Thoracic aorta (tissue), 2 donors: ENCODE results near the gene SH3TC2. TPM values are rescaled to one million over a fixed set of nuclear protein-coding genes. Genes with fewer than 3 reads are reported as not detected.

ENCODE experiments used
- ATAC-seq: fragments of 150-250 bp; one replicate; pipeline ENCODE4 v1.8.0; 2017; ENCODE audit warnings: low read depth; ENCODE audit not compliant: insufficient number of reproducible peaks, low FRiP score
- DNase-seq: peaks from one replicate; pipeline ENCODE4 v3.0.0-alpha.2; 2020; ENCODE audit warnings: low spot score
- H3K27ac ChIP-seq, 2 donors: fragments of 200-600 bp; sonication (generic); 1 replicate in 1 of 2; 2 replicates in 1 of 2; pipeline ENCODE4 v1.5.1; 2016; ENCODE audit warnings: mild to moderate bottlenecking in 2 of 2, moderate library complexity in 2 of 2
- H3K27me3 ChIP-seq: fragments of 200-600 bp; sonication (generic); replicated peaks from 2 replicates; pipeline ENCODE4 v1.6.0; 2016; ENCODE audit warnings: mild to moderate bottlenecking; ENCODE audit not compliant: insufficient read depth
- H3K36me3 ChIP-seq: fragments of 200-600 bp; sonication (generic); one replicate; pipeline ENCODE4 v1.5.1; 2016
- H3K4me1 ChIP-seq, 2 donors: fragments of 200-600 bp; sonication (generic); 1 replicate in 1 of 2; 2 replicates in 1 of 2; pipeline versions ENCODE4 v1.5.1 to v1.6.0; 2016; ENCODE audit warnings: low read depth in 2 of 2, mild to moderate bottlenecking in 1 of 2; ENCODE audit not compliant: control insufficient read depth in 1 of 2
- H3K4me3 ChIP-seq: fragments of 200-600 bp; sonication (generic); 2 replicates; pipeline ENCODE4 v1.5.1; 2016; ENCODE audit warnings: mild to moderate bottlenecking
- H3K9me3 ChIP-seq: fragments of 200-600 bp; sonication (generic); 2 replicates; pipeline ENCODE4 v1.5.1; 2016
- total RNA-seq, 2 donors: library from RNA; depleted of rRNA; stranded (reverse); fragments of >200 nt; gene quantifications; one replicate each; pipeline versions ENCODE4 v1.1.0 to v1.2.3, GENCODE V29; 2016
- TF ChIP-seq, protein P1 (sequence below): fragments of 200-600 bp; sonication (generic); IDR thresholded peaks from one replicate; pipeline ENCODE4 v1.5.1; 2019; ENCODE audit warnings: antibody characterized with exemption

The SH3TC2 gene
- total RNA-seq, 2 donors from 2014 or later: 1.1 to 1.9 TPM

DNA sequence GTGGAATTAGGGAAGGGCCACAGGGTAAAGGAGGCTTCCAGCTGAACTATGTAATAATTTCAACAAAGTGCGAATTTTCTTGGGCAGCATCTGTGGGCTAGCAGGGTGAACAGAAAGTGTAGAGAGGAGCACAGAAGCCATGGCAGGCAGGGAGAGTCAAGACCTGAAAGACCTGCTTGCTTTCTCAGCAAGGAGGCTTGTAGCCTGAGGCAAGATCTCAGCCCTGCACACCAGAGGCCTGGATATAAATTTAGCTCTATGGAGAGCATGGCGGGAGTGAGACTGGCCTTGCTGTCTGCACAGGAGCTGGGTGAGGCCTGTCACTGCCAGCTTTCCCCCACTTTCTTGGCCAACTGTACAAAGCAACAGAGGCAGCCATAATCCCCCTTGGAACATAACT, 32.1 kb upstream of the SH3TC2 start:
- Histone ChIP-seq H3K9me3 (peaks cover 12% of the 10 kb centered on the region), H3K36me3 (no peaks in the 10 kb centered on the region), H3K4me1 (no peaks in the 10 kb centered on the region), H3K27ac (no peak overlapping the region), H3K27me3 (no peaks in the 10 kb centered on the region), H3K4me3 (no peak overlapping the region)
- ATAC-seq: no peak
- no peak for DNase-seq
- TF ChIP-seq, protein P1, sequence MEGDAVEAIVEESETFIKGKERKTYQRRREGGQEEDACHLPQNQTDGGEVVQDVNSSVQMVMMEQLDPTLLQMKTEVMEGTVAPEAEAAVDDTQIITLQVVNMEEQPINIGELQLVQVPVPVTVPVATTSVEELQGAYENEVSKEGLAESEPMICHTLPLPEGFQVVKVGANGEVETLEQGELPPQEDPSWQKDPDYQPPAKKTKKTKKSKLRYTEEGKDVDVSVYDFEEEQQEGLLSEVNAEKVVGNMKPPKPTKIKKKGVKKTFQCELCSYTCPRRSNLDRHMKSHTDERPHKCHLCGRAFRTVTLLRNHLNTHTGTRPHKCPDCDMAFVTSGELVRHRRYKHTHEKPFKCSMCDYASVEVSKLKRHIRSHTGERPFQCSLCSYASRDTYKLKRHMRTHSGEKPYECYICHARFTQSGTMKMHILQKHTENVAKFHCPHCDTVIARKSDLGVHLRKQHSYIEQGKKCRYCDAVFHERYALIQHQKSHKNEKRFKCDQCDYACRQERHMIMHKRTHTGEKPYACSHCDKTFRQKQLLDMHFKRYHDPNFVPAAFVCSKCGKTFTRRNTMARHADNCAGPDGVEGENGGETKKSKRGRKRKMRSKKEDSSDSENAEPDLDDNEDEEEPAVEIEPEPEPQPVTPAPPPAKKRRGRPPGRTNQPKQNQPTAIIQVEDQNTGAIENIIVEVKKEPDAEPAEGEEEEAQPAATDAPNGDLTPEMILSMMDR: no peak

DNA sequence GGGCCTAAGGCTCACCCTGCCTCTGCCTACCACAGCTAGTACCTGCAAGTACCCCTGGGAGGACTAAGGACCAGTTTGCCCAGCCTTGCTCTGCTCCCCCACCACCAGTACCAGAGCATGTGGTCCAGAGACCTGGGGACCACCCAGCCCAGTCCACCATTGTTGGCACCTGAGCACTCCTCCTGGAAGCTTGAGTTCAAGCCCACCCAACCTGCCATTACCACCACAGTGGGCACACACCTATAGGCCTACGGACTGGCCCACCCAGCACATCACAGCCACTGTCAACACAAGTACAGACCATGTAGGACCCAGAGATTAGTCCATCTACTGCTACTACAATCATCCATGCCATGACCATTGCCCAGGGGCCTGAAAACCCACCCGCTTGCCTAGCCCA, 30.8 kb upstream of the SH3TC2 start:
- Histone ChIP-seq H3K9me3 (peaks cover 10% of the 10 kb centered on the region), H3K27ac (no peak overlapping the region), H3K27me3 (no peaks in the 10 kb centered on the region), H3K4me3 (no peak overlapping the region), H3K4me1 (no peaks in the 10 kb centered on the region), H3K36me3 (no peaks in the 10 kb centered on the region)
- ATAC-seq: no peak
- DNase-seq: no peak
- TF ChIP-seq, protein P1: no peak

DNA sequence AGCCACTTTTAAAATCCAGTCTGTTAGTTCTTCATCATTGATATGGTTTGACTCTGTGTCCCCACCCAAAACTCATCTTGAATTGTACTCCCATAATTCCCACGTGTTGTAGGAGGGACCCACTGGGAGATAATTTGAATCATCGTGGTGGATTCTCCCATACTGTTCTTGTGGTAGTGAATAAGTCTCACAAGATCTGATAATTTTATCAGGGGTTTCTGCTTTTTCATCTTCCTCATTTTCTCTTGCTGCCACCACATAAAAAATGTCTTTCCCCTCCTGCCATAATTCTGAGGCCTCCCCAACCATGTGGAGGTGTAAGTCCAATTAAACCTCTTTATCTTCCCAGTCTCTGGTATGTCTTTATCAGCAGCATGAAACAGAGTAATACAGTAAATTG, 26.9 kb upstream of the SH3TC2 start:
- Histone ChIP-seq H3K9me3 (no peaks in the 10 kb centered on the region), H3K4me1 (no peaks in the 10 kb centered on the region), H3K27me3 (no peaks in the 10 kb centered on the region), H3K36me3 (no peaks in the 10 kb centered on the region), H3K4me3 (no peak overlapping the region), H3K27ac (no peak overlapping the region)
- DNase-seq: no peak
- no peak for ATAC-seq
- TF ChIP-seq, protein P1: no peak

DNA sequence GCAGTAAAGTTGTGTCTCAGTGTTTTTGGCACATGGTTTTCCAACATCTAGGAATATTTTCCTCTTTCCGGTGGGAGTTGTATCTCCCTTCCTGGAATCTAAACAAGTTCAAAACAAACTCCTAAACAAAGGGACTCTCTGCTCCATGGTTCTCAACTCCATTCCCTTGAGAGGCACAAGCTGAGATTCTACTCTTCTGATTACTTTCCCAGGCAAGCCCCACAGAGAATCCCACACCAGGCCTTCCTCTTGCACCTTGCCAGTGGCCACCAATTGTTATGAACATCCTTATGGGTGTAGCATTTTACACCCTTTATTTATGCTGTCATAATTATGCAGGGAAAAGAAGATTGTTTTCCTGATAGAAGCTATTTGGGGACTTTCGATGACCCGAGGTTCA, 25.8 kb upstream of the SH3TC2 start:
- ATAC-seq: no peak
- no peaks in the 10 kb centered on the region for H3K36me3 ChIP-seq
- no peak for DNase-seq
- TF ChIP-seq, protein P1: no peak
- no peaks in the 10 kb centered on the region for H3K4me1 ChIP-seq
- no peaks in the 10 kb centered on the region for H3K9me3 ChIP-seq
- H3K27me3 ChIP-seq: no peaks in the 10 kb centered on the region
- no peak overlapping the region for H3K4me3 ChIP-seq
- H3K27ac ChIP-seq: no peak overlapping the region

DNA sequence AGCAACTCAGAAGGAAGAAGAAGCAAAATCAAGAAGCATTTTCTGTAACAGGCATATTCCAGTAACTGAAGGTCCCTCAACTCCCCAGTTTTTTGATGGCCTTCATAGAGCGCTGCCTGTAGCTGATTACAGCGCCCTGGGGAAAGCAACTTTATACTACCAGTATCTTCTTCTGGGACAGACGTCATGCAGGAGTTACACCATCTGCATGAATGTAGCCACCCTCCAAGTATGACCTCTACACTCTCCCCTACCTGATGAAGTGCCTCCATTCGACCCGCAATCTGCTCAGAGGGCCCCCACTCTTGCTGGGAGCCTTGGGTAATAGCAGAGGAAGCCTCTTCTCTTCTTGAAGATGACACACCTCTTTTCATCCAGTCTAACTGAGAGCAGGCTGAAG, 21.0 kb upstream of the SH3TC2 start:
- Histone ChIP-seq H3K4me1 (no peaks in the 10 kb centered on the region), H3K27me3 (no peaks in the 10 kb centered on the region), H3K9me3 (no peaks in the 10 kb centered on the region), H3K36me3 (no peaks in the 10 kb centered on the region), H3K27ac (no peak overlapping the region), H3K4me3 (no peak overlapping the region)
- DNase-seq (no peak), ATAC-seq (no peak)
- TF ChIP-seq, protein P1: no peak
